OCI-LY1 (cell line): ENCODE results near the gene SMARCAL1.

Experiments
- CTCF ChIP-seq: fragments of 200-600 bp; sonication (generic), shearing (Covaris generic); IDR thresholded peaks from 2 replicates; pipeline ENCODE4 v1.5.1; 2017; ENCODE audit warnings: mild to moderate bottlenecking, antibody characterized with exemption, low read length, moderate library complexity, mixed read lengths
- EZH2 ChIP-seq: fragments of 200-600 bp; sonication (generic), shearing (Covaris generic); IDR thresholded peaks from 2 replicates; pipeline ENCODE4 v1.8.0; 2017; ENCODE audit warnings: borderline replicate concordance, mixed run types, mild to moderate bottlenecking, antibody characterized with exemption, low read length, moderate library complexity, mixed read lengths

- TF ChIP-seq CTCF (no peak), EZH2 (no peak)
Measured at GRCh38 chr2:216522892-216523502, 110.7 kb downstream of the SMARCAL1 start.
